ENCODE data around the gene UNC5B.

GRCh38 chr10:71344993-71345480, 132.7 kb downstream of the UNC5B start:
- TF ChIP-seq EZH2 (IDR thresholded peaks at IDR 0.05; ENCODE audit: borderline replicate concordance) (no peak), CTCF (IDR thresholded peaks at IDR 0.05; ENCODE audit: poor library complexity) (no peak)
